GM23248 (cell line): ENCODE measurements around the gene PRKAR1B.

Experiments used
- EZH2 ChIP-seq: fragments of 200-600 bp; sonication (generic); IDR thresholded peaks from 2 replicates; pipeline ENCODE4 v1.6.1; 2018; ENCODE audit warnings: antibody characterized with exemption, mild to moderate bottlenecking; ENCODE audit not compliant: insufficient read depth, poor library complexity, severe bottlenecking
- EZH2phosphoT487 ChIP-seq: fragments of 200-600 bp; sonication (generic); IDR thresholded peaks from 2 replicates; pipeline ENCODE4 v1.6.1; 2018; ENCODE audit warnings: antibody characterized with exemption, moderate library complexity, mild to moderate bottlenecking, low read depth; ENCODE audit not compliant: insufficient read depth

GRCh38 chr7:589781-590575 lies 137.1 kb downstream of the PRKAR1B start:
- no peak for TF ChIP-seq EZH2
- TF ChIP-seq EZH2phosphoT487: no peak
